HG02938 (cell line): ENCODE data around the gene BRMS1.
"Not testable (repeated sequence)": the region's sequence is repeated elsewhere in the genome, so short reads cannot be mapped to it uniquely, and the experiment has no call there.

Experiments
- ATAC-seq: cut with Tn5 transposase; IDR thresholded peaks from one replicate; pipeline ENCODE4 v1.9.1; 2021; ENCODE audit warnings: mild to moderate bottlenecking, moderate library complexity; ENCODE audit not compliant: unreplicated experiment

BRMS1 gene, protein sequence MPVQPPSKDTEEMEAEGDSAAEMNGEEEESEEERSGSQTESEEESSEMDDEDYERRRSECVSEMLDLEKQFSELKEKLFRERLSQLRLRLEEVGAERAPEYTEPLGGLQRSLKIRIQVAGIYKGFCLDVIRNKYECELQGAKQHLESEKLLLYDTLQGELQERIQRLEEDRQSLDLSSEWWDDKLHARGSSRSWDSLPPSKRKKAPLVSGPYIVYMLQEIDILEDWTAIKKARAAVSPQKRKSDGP

DNA sequence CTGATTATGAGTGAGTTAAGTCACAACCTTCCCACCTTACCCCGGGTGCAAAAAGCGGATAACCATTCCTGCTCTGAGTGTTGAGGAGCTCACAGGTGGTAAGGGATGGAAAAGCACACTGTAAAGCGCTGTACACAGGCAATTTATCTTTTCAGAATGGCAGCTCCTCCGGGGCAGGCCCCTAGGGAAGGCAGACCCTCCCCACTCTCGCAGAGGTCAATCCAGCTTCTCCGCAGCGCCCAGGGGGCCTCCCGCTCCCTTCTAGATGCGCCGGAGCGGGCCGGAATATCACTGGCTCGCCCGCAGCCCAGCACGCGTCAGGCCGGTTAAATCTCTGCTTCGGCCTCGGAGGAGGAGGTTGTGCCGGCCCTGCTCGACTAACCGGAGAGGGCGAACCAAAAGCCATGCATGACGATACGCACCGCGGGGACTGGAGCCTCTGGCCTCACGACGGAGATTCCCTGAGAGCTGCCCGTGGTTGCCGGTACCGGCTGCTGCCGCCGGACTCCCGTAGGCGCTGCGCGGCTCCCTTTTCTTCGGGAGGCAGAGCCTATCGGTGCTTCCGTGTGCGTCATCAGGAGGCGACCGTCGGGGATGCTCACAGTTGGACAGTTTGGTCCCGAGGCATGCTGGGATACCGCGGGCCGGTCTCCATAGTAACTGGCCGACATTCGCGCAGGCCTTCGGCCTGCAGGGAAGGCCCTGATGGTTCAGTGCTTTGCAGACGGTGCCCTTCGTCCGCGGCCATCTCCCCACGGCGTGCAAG lies at the start of gene BRMS1:
TSS of gene BRMS1 (minus strand) at position 555 of the 766 bp plus-strand sequence. CDS start 2,870 bp downstream, outside the sequence.
- ATAC-seq = peak; percentile 65

DNA sequence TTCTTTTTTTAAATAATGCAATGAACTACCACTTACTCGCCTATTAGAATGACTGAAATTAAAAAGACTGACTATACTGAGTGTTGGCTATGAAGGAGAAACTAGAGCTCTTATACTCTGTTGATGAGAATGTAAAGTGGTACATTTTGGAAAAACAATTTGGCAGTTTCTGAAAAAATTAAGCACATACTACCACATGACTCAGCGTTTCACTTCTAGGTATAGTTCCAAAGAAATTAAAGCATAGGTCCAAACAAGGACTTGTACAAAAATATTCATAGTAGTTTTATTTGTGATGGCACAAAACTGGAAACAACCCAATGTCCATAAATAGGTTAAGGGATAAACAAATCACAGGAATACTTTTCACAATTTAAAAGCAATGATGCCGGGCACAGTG lies 49.0 kb upstream of the BRMS1 start:
- ATAC-seq = no peak

DNA sequence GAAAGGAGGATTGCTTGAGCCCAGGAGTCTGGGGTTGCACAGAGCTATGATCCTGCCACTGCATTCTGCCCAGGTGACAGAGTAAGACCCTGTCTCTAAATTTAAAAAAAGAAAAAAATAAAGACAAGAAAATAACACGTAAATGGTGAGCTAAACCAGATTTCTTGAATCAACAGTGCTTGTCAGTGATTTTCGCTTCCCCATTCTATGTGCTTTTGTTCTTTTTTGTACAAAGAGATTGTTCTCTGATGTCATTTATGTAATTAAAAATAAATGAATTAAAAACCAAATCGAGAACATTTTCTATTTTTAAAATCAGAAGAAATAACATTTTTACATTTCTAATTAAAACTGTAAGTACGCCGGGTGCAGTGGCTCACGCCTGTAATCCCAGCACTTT lies 46.4 kb upstream of the BRMS1 start:
- no peak for ATAC-seq

DNA sequence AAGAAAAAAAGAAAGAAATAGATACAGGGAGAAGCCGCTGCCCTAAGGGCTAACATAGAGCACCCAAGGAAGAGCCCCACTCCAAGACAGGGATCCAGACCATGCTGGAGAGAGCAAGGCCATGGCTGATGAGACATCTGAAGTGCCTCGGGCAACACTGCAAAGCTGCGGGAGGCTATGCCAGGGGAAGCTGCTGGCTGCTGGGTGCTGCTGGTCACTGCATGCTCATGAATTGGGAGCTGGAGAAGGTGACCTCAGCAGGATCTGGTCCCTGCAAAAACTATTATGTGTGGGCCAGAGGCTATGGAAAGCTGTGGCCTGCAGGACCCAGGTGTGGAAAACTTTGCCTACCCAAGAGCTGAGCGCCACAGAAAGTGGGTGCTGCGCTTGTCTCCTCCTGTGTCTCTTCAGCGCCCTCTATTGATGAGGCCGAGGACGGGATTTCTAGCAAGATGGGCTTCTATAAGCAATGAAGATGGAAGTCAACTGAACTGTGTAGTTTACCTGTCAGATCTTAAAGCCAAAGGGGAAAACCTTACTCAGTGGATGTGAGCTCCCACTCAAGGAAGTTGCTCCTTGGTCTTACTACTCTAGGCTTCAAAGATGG lies 44.0 kb upstream of the BRMS1 start:
- no peak for ATAC-seq

DNA sequence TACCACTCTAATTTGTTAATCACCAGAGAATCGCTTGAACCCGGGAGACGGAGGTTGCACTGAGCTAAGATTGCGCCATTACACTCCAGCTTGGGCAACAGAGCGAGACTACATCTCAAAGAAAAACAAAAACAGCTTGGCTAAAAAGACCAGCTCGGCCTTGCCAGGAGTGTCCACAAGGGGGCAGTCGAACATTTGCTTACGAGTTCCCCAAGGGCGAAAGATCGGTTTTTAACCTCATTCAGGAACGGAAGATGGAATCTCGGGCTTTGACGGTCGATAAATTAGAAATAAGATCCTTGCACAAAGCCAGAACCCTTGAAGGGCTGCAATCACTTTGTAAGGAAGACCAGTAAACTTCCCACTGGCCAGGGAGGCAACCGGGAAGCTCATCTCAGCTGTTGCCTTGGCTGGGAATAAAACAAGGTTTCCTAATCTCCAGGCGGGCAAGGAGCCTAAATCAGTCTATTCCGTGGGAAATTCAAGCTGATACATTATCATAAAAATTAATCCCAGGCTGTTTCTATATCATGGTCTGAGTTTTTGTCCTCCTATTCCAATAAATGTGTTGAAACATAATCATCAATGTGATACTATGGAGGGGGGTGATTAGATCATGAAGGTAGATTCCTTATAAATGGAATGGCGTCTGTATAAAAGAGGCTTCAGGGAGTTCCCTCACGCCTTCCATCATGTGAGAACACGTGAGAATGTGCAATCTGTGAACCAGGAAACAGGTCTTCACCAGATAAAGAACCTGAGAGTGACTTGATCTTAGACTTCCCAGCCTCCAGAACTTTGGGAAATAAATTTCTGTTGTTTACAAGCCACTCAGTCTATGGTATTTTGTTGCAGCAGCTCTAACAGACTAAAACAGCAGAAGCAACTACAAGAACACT lies 41.5 kb upstream of the BRMS1 start:
- ATAC-seq = no peak

DNA sequence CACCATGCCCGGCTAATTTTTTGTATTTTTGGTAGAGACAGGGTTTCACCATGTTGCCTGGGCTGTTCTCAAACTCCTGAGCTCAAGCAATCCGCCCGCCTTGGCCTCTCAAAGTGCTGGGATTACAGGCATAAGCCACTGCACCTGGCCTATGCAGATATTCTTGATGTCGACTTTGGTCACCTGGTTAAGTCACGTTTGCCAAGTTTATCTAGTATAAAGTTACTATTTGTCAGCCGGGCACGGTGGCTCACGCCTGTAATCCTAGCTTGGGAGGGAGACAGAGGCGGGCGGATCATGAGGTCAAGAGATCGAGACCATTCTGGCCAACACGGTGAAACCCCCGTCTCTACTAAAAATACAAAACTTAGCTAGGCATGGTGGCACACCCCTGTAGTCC lies 39.4 kb upstream of the BRMS1 start:
- ATAC-seq = not testable (repeated sequence)

DNA sequence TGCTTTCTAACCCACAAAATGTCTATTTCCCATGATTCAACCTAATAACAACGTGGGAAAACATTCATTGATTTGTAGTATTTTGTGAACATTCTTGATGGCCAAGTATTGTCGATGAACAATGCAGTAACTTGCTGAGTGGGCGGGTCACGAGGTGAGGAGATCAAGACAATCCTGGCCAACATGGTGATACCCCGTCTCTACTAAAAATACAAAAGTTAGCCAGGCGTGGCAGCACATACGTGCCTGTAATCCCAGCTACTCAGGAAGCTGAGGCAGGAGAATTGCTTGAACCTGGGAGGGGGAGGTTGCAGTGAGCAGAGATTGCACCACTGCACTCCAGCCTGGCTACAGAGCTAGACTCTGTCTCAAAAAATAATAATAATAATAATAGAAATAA lies 35.4 kb upstream of the BRMS1 start:
- ATAC-seq = not testable (repeated sequence)

DNA sequence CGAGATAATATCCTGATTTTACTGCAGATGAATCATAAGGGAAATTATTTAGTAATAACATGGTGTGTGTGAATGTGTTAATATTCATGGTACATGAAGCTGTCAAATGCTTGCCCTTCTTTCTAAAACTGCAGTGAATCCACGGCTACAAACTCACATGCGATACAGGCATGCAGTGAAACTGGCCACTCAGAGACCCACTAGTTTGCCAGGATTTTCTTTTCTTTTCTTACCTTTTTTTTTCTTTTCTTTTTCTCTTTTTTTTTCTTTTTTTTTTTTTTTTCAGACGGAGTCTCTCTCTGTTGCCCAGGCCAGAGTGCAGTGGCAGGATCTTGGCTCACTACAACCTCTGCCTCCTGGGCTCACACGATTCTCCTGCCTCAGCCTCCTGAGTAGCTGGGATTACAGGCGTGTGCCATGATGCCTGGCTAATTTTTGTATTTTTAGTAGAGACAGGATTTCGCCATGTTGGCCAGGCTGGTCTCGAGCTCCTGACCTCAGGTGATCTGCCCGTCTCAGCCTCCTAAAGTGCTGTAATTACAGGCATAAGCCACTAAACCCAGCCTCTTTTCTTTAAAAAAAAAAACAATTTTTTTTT lies 28.9 kb upstream of the BRMS1 start:
- ATAC-seq = not testable (repeated sequence)

DNA sequence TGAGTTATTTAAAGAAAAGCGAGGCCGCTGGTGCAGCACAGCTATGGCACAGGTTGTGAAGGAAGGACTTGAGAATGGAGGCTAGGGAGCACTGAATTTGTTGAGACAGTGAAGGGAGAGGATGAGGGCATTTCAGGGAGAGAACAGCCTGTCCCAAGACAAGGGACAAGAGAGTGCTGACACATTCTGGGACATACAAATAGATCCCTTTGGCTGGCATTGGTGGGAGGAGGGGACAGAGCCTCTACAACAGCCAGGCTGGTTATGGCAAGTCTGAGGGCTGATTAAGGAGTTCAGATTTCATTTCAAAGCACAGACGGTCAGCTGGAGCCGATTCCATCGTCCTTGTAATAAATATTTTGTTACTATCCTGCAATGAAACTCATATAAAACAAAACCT lies 28.4 kb upstream of the BRMS1 start:
- no peak for ATAC-seq

DNA sequence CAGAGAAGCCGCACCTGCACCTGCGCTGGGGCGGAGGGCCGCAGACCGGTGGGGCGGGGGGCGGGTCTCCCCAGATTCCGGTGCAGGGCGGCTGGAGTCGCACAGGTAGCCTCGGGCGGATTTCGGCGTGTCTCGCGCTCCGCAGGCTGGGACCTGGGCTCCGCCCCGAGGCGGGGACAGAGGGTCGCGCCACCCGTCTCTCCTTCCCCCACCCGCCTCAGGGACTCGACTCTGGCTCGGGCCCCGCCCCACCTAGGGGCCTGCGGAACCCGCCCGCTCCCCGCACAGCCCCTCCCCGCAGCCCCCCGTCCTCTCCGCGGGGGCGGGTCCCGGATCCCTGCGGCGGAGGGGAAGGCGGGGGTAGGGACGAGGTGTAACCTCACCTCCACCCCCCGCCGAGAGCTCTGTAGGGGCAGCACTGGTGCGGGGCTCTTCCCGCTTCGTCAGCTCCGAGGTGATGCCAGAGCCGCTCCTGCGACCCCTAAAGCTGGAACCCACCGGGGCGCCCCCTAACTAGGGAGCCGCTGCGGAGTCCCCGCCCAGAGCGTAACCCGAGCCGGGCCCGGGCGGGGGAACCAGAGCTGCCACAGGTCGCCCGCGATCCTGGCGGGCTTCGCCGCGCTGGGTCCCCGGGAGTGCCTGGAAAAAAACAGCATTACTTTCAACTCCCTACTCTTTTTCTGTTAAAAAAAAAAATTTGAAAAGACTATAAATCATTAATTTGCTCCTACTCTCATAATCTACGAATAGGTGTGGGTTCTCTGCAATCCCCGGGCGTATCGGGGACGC lies 26.9 kb upstream of the BRMS1 start, which contains the start of gene SLC29A2:
TSS of gene SLC29A2 (minus strand) at position 134 of the 789 bp plus-strand sequence. CDS start 169 bp downstream, outside the sequence.
- peak; percentile 42 for ATAC-seq

DNA sequence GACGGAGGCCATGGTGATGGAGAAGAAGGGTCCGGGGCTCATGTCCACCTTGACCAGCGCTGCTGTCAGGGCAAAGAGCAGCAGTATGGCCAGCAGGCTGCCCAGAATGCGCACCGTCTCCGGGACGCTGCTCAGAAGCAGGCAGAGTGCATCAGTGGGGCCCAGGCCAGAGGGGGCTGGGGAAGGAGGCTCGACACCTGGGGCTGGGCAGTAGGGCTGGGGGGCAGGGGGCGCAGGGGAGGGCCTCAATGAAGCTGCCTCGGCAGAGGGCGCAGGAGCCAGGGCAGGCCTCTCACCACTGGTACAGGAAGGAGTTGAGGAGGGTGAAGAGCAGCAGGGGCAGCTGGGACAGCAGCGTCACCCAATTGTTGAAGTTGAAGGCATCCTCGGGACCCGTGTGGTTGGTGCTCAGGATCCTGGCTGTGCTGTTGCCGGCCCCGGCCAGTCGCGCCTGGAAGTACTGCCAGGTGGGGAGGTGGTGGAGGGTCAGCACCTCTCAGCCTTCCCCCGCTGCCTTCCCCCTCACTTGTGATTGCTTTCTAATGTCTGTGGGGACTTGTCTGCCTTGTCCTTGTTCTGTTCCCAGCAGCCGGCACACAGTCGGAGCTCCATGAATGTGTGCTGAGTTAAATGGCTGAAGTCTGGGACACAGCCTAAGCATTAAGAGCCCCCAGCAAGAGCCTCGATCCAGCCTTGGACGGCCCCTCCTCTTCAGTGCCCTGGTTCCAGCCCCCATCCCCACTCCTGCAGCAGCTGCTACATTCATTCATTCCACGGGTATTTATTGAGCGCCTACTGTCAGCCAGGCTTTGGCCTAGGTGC lies 24.4 kb upstream of the BRMS1 start:
- no peak for ATAC-seq

DNA sequence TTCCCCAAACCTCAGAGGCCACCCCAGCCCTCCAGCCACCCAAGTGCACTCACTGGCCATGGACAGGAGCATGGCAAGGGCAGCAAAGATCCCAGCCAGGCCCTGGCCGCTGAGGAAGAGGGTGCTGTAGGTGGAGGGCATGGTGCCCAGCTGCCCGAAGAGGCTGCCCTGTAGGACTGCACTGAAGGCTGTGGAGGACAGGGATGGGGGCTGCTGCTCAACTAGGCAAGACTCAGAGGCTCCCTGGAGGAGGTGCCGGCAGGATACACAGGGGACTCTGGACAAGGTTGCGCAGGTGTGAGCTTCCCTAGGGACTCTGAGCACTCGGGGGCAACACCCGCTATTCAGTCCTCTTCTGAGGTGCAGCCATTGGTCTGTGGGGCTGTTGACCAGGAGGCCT lies 23.6 kb upstream of the BRMS1 start:
- no peak for ATAC-seq

DNA sequence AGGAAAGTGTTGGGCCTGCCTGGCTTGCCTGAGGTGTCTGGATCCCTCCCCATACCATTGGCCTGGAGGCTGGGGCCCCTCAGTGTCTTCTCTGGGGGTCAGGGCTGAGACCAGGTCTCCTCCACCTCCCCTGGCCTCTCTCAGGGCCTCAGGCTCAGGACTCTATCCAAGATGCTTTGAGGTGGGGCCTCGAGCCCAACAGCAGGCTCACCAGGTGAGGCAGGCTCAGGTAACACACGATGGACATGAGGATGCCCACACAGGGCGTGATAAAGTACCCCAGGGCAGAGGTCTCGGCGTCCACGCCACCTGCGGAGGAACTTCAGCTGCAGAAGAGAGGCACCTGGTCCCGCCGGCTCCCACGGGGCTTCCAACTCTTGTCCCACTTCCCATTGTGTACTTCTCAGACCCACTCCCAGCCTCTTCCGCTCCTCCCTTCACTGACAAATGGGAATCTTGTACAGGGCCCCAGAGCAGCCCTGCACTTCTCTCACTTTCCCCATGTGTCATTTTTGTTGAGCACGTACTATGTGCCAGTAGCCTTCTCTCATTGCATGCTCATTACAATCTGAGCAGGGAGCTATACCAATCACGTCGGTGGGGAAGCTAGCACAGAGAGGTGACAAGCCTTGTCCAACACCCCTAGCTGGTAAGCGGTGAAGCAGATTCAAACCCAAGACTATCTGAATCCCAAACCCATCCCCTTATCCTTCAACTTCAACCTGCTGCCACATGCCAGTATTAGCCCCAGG lies 22.8 kb upstream of the BRMS1 start:
- no peak for ATAC-seq

DNA sequence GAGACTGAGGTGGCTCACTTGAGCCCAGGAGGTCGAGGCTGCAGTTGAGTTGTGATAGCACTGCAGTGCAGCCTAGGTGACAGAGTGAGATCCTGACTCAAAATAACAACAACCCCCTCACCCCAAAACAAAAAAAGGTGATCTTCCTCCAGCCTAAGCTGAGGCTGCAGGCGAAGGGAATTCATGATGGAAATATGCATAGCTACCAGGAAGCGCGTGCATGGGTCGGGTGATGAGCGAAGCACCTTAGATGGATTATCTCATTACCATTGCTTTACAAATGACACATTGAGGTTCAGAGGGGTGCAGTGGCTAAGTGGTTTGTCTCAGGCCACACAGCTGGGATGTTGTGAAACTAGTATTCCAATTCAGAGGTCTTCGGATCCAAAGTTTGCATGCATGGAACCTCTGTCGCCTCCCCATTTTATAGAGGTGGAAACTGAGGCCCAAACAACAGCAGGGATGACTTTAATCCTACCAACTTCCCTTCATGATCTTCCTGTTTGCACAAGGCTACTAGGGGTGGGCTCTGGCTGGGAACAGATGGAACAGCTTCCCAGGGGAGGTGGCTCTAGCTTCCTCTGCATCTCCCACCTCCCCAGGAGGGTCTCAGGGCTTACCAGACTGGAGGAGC lies 22.1 kb upstream of the BRMS1 start:
- no peak for ATAC-seq

DNA sequence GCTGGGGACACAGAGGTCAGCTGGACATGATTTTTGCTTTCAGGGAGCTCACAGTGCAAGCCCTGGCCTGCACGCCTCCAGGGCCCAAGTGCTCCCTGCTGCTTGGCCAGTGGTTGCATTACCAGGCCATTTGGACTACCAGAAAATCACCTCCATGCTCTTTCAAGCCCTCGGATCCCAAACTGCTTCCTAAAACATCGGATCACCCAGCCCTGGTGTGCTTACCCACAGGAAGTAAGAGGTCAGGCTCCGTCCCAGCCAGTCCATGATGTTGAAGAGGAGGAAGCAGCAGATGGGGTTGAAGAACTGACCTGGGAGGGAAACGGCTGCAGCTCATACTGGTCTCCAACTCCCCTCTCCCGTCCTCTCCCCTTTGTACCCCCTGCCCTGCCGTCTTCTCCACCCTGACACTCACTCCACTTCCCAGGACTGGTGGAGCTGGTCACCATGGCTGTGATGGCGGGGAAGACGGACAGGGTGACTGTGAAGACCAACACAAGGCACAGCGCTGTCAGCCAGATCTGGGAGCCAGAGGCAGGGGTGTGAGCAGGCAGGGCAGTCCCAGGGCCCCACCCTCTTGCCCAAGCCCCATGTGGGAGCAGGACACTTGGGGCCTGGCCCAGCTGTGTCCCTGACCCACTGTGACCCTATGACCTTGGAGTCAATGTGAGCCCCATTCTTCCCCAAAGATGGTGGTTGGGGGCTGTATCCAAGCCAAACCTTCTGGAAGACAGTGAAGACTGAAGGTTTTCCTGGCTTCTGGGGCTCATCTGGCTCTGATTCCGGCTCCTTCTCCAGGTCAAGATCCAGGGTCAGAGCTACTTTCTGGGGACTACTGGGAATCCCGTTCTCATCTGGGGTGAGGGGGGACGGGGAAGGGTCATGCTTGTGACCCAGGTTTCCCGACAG lies 21.1 kb upstream of the BRMS1 start:
- ATAC-seq = no peak

DNA sequence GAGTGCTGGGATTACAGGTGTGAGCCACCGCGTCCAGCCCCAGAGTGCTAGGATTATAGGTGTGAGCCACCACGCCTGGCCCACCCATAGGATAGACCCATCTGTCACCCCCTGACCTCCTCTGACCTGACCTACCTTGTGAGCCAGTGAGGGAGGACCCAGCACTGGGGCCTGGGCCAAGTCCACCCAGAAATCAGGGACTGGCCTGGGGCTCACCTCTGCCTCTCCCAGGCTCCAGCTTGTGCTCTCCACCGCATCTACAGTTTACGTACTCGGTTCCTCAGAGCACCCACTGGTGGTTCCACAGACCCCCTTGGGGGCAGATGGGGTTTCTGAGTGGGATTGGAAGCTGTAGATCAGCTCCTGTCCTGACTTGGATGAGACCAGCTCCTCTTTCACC lies 20.3 kb upstream of the BRMS1 start:
- ATAC-seq = no peak
